OCI-LY3 (cell line): ENCODE measurements around the gene CDK15.
"Not testable (repeated sequence)": the region's sequence is repeated elsewhere in the genome, so short reads cannot be mapped to it uniquely, and the experiment has no call there.

Source experiments
- H2AFZ ChIP-seq: fragments of 200-600, 300-600 bp; shearing (Covaris generic); 2 replicates; pipeline ENCODE4 v1.6.0; 2014; ENCODE audit warnings: antibody characterized with exemption, low read depth, low read length
- H3K27ac ChIP-seq: fragments of 200-600, 300-600 bp; sonication (generic); 2 replicates; pipeline ENCODE4 v1.5.1; 2014; ENCODE audit warnings: mild to moderate bottlenecking, low read length, moderate library complexity, mixed read lengths
- H3K27me3 ChIP-seq: fragments of 200-600, 300-600 bp; sonication (generic); 2 replicates; pipeline ENCODE4 v1.6.1; 2014; ENCODE audit warnings: low read depth, low read length, mixed read lengths
- H3K36me3 ChIP-seq: fragments of 200-600, 300-600 bp; sonication (generic); replicated peaks from 2 replicates; pipeline ENCODE3; 2014; ENCODE audit warnings: low read depth, low read length, mixed read lengths
- H3K4me1 ChIP-seq: fragments of 300-600, 200-600 bp; sonication (generic); 2 replicates; pipeline ENCODE4 v1.6.1; 2014; ENCODE audit warnings: low read length, mixed read lengths
- H3K4me2 ChIP-seq: fragments of 200-600, 300-600 bp; sonication (generic); 2 replicates; pipeline ENCODE4 v1.6.1; 2014; ENCODE audit warnings: low read length, mixed read lengths
- H3K4me3 ChIP-seq: fragments of 300-600, 200-600 bp; sonication (generic); 2 replicates; pipeline ENCODE4 v1.5.1; 2014; ENCODE audit warnings: antibody characterized with exemption, mild to moderate bottlenecking, low read length, moderate library complexity
- H3K79me2 ChIP-seq: fragments of 300-600, 200-600 bp; shearing (Covaris generic); 2 replicates; pipeline ENCODE4 v1.6.1; 2014; ENCODE audit warnings: mild to moderate bottlenecking, low read length, mixed read lengths
- H3K9ac ChIP-seq: fragments of 300-600, 200-600 bp; shearing (Covaris generic); 2 replicates; pipeline ENCODE4 v1.6.0; 2014; ENCODE audit warnings: mild to moderate bottlenecking, low read length, moderate library complexity
- H3K9me3 ChIP-seq: fragments of 200-600, 300-600 bp; shearing (Covaris generic); 2 replicates; pipeline ENCODE4 v1.6.1; 2014; ENCODE audit warnings: low read length, mixed read lengths; ENCODE audit not compliant: insufficient read depth
- H4K20me1 ChIP-seq: fragments of 200-600, 300-600 bp; sonication (generic); 2 replicates; pipeline ENCODE4 v1.6.1; 2016; ENCODE audit warnings: low read length, mixed read lengths; ENCODE audit not compliant: insufficient read depth
- CTCF ChIP-seq: fragments of 200-600, 300-600 bp; sonication (generic); IDR thresholded peaks from 2 replicates; pipeline ENCODE4 v1.5.1; 2014; ENCODE audit warnings: antibody characterized with exemption, low read length, low read depth
- EZH2phosphoT487 ChIP-seq: fragments of 200-600 bp; shearing (Covaris generic); IDR thresholded peaks from 2 replicates; pipeline ENCODE4 v1.6.1; 2018; ENCODE audit warnings: antibody characterized with exemption, mixed run types, low read depth

CDK15 gene

GRCh38 chr2:201840726-201841125 is 34.4 kb downstream of the CDK15 start:
- TF ChIP-seq EZH2phosphoT487: no peak
- no peak for TF ChIP-seq CTCF
- H2AFZ ChIP-seq: no peak overlapping the region
- H3K36me3 ChIP-seq: no peaks in the 10 kb centered on the region
- no peak overlapping the region for H3K4me2 ChIP-seq
- H3K27ac ChIP-seq: no peak overlapping the region
- no peak overlapping the region for H3K4me3 ChIP-seq
- no peaks in the 10 kb centered on the region for H3K4me1 ChIP-seq
- H3K27me3 ChIP-seq: no peaks in the 10 kb centered on the region
- H4K20me1 ChIP-seq: no peaks in the 10 kb centered on the region
- no peaks in the 10 kb centered on the region for H3K79me2 ChIP-seq
- no peaks in the 10 kb centered on the region for H3K9me3 ChIP-seq
- H3K9ac ChIP-seq: no peak overlapping the region

- TF ChIP-seq CTCF (no peak), EZH2phosphoT487 (no peak)
- Histone ChIP-seq H2AFZ (no peak overlapping the region), H3K4me1 (no peaks in the 10 kb centered on the region), H3K79me2 (no peaks in the 10 kb centered on the region), H4K20me1 (no peaks in the 10 kb centered on the region), H3K27me3 (no peaks in the 10 kb centered on the region), H3K36me3 (no peaks in the 10 kb centered on the region), H3K27ac (no peak overlapping the region), H3K4me3 (no peak overlapping the region), H3K9ac (no peak overlapping the region), H3K4me2 (no peak overlapping the region), H3K9me3 (no peaks in the 10 kb centered on the region)
These were observed 36.0 kb downstream of the CDK15 start for GRCh38 chr2:201842131-201842860.

- not testable (repeated sequence) for H3K36me3 ChIP-seq, H3K9me3 ChIP-seq, H3K4me2 ChIP-seq, H3K79me2 ChIP-seq, H3K9ac ChIP-seq, H3K4me3 ChIP-seq, H3K27me3 ChIP-seq, H3K4me1 ChIP-seq, H3K27ac ChIP-seq, H2AFZ ChIP-seq, H4K20me1 ChIP-seq
These were observed 38.6 kb downstream of the CDK15 start for GRCh38 chr2:201844922-201845321.

- Histone ChIP-seq H3K79me2 (no peaks in the 10 kb centered on the region), H3K27ac (no peak overlapping the region), H3K4me2 (no peak overlapping the region), H3K27me3 (peaks cover 4% of the 10 kb centered on the region; the same call in 1 of the 2 replicates), H3K9me3 (no peaks in the 10 kb centered on the region), H3K36me3 (no peaks in the 10 kb centered on the region), H2AFZ (no peak overlapping the region), H3K4me3 (no peak overlapping the region), H4K20me1 (no peaks in the 10 kb centered on the region), H3K4me1 (no peaks in the 10 kb centered on the region), H3K9ac (no peak overlapping the region)
- TF ChIP-seq CTCF: no peak
- no peak for TF ChIP-seq EZH2phosphoT487
These were observed 41.1 kb downstream of the CDK15 start for GRCh38 chr2:201847481-201847880.
